K562 (cell line): ENCODE measurements around the gene RPS19BP1.

Source experiments
- EZH2 ChIP-seq: IDR thresholded peaks from 2 replicates; pipeline ENCODE4 v1.6.1; 2012; ENCODE audit warnings: low read depth, mild to moderate bottlenecking, inconsistent platforms, low read length, borderline replicate concordance
- TF ChIP-seq, protein P1 (sequence below): sonication (generic); formaldehyde crosslinking; IDR thresholded peaks from 2 replicates; pipeline ENCODE4 v1.8.1; 2023; ENCODE audit warnings: mild to moderate bottlenecking, missing genetic modification reagents
- TF ChIP-seq, protein P2 (sequence below): fragments of 150-350 bp; conservative IDR thresholded peaks from 2 replicates; pipeline ENCODE4 v1.6.1; 2014; ENCODE audit warnings: low read length
- TF ChIP-seq, protein P3 (sequence below): fragments of 250-450 bp; sonication (Bioruptor Pico); IDR thresholded peaks from 2 replicates; pipeline ENCODE4 v1.5.1; 2021; ENCODE audit warnings: mild to moderate bottlenecking
- TF ChIP-seq, protein P4 (sequence below), 3 experiments: IDR thresholded peaks in 2 of 3; conservative IDR thresholded peaks in 1 of 3; 2 replicates each; pipeline ENCODE4 v1.5.1; 2011 to 2012; ENCODE audit warnings: low read length in 3 of 3, mild to moderate bottlenecking in 3 of 3, control low read depth in 2 of 3, improper control_type of control experiment in 1 of 3, inconsistent platforms in 1 of 3, low read depth in 1 of 3, mixed read lengths in 1 of 3, moderate library complexity in 1 of 3; ENCODE audit not compliant: insufficient read depth in 2 of 3
- TF ChIP-seq, protein P5 (sequence below): fragments of 450-650 bp; formaldehyde crosslinking; IDR thresholded peaks from 2 replicates; pipeline ENCODE4 v1.4.0; 2020; ENCODE audit warnings: mild to moderate bottlenecking, moderate library complexity

DNA sequence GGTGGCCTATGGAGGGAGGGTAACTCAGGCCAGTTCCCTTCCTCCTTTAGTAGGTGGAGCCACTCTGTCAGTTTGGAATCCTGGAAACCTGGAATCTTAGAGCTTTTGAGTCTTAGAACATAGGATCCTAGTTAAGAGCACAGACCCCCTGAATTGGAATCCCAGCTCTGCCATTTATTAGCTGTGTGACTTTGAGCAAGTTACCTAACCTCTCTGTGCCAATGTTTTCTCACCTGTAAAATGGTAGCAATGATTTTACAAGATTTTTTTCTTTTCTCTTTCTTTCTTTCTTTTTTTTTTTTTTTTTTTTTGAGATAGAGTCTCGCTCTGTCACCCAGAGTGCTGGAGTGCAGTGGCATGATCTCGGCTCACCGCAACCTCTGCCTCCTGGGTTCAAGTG, 20.9 kb upstream of the RPS19BP1 start:
- TF ChIP-seq, protein P1, sequence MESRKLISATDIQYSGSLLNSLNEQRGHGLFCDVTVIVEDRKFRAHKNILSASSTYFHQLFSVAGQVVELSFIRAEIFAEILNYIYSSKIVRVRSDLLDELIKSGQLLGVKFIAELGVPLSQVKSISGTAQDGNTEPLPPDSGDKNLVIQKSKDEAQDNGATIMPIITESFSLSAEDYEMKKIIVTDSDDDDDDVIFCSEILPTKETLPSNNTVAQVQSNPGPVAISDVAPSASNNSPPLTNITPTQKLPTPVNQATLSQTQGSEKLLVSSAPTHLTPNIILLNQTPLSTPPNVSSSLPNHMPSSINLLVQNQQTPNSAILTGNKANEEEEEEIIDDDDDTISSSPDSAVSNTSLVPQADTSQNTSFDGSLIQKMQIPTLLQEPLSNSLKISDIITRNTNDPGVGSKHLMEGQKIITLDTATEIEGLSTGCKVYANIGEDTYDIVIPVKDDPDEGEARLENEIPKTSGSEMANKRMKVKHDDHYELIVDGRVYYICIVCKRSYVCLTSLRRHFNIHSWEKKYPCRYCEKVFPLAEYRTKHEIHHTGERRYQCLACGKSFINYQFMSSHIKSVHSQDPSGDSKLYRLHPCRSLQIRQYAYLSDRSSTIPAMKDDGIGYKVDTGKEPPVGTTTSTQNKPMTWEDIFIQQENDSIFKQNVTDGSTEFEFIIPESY (CRISPR knock-in tag) = no peak
- TF ChIP-seq, protein P2, sequence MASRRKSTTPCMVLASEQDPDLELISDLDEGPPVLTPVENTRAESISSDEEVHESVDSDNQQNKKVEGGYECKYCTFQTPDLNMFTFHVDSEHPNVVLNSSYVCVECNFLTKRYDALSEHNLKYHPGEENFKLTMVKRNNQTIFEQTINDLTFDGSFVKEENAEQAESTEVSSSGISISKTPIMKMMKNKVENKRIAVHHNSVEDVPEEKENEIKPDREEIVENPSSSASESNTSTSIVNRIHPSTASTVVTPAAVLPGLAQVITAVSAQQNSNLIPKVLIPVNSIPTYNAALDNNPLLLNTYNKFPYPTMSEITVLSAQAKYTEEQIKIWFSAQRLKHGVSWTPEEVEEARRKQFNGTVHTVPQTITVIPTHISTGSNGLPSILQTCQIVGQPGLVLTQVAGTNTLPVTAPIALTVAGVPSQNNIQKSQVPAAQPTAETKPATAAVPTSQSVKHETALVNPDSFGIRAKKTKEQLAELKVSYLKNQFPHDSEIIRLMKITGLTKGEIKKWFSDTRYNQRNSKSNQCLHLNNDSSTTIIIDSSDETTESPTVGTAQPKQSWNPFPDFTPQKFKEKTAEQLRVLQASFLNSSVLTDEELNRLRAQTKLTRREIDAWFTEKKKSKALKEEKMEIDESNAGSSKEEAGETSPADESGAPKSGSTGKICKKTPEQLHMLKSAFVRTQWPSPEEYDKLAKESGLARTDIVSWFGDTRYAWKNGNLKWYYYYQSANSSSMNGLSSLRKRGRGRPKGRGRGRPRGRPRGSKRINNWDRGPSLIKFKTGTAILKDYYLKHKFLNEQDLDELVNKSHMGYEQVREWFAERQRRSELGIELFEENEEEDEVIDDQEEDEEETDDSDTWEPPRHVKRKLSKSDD = no peak
- TF ChIP-seq EZH2 = no peak
- TF ChIP-seq, protein P3, sequence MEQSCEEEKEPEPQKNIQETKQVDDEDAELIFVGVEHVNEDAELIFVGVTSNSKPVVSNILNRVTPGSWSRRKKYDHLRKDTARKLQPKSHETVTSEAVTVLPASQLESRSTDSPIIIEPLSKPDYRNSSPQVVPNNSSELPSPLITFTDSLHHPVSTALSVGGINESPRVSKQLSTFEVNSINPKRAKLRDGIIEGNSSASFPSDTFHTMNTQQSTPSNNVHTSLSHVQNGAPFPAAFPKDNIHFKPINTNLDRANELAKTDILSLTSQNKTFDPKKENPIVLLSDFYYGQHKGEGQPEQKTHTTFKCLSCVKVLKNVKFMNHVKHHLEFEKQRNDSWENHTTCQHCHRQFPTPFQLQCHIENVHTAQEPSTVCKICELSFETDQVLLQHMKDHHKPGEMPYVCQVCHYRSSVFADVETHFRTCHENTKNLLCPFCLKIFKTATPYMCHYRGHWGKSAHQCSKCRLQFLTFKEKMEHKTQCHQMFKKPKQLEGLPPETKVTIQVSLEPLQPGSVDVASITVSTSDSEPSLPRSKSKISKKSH (CRISPR knock-in tag) = no peak
- TF ChIP-seq, protein P4, sequence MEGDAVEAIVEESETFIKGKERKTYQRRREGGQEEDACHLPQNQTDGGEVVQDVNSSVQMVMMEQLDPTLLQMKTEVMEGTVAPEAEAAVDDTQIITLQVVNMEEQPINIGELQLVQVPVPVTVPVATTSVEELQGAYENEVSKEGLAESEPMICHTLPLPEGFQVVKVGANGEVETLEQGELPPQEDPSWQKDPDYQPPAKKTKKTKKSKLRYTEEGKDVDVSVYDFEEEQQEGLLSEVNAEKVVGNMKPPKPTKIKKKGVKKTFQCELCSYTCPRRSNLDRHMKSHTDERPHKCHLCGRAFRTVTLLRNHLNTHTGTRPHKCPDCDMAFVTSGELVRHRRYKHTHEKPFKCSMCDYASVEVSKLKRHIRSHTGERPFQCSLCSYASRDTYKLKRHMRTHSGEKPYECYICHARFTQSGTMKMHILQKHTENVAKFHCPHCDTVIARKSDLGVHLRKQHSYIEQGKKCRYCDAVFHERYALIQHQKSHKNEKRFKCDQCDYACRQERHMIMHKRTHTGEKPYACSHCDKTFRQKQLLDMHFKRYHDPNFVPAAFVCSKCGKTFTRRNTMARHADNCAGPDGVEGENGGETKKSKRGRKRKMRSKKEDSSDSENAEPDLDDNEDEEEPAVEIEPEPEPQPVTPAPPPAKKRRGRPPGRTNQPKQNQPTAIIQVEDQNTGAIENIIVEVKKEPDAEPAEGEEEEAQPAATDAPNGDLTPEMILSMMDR (IDR thresholded peaks at IDR 0.05 in 2 of 3, conservative IDR thresholded peaks at IDR 0.05 in 1 of 3; ENCODE audit: insufficient read depth in 2 of 3, low read depth in 1 of 3, low read length in 3 of 3) = no peak
- TF ChIP-seq, protein P5, sequence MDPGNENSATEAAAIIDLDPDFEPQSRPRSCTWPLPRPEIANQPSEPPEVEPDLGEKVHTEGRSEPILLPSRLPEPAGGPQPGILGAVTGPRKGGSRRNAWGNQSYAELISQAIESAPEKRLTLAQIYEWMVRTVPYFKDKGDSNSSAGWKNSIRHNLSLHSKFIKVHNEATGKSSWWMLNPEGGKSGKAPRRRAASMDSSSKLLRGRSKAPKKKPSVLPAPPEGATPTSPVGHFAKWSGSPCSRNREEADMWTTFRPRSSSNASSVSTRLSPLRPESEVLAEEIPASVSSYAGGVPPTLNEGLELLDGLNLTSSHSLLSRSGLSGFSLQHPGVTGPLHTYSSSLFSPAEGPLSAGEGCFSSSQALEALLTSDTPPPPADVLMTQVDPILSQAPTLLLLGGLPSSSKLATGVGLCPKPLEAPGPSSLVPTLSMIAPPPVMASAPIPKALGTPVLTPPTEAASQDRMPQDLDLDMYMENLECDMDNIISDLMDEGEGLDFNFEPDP (CRISPR knock-in tag) = no peak
